HG03196 (cell line): ENCODE results near the gene MFGE8.

Experiments used
- ATAC-seq: cut with Tn5 transposase; IDR thresholded peaks from one replicate; pipeline ENCODE4 v1.9.1; 2021; ENCODE audit not compliant: unreplicated experiment

MFGE8 gene

DNA sequence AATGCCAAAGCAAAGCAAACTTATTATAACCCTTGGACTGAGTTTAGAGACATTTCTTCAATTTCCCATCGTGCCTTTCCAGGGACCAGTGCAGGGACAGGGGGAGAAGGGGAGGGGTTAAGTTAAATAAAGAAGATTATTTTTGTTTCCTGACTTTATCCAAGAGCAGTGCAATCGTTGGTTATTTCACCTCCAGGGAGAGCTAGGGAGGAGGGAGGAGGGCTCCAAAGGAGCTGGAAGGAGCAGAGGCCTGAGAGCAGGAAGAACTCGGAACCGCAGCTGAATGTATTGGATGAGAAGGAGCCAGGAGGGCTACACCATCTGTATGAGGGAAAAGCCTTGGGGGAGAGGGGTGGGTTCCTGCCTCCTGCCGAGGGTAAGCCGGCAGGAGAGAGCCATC, 38.5 kb downstream of the MFGE8 start:
- ATAC-seq, result no peak

DNA sequence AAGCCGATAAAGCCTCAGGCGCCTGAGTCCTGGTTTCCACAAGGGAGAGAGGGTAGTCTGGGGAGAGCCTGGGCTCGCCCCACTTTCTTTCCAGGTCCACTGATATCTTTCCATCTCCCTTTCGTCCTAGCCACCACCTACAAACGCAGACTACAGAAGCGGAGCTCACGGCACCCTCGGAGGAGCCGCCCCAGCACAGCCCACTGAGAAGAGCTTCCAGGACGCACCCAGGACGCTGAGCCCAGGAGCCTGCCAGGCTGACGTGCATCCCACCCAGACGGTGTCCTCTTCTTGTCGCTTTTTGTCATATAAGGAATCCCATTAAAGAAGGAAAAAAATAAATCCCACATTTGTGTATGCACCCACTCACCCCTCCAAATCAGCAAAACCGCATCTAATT, 38.9 kb downstream of the MFGE8 start:
- ATAC-seq, result no peak

DNA sequence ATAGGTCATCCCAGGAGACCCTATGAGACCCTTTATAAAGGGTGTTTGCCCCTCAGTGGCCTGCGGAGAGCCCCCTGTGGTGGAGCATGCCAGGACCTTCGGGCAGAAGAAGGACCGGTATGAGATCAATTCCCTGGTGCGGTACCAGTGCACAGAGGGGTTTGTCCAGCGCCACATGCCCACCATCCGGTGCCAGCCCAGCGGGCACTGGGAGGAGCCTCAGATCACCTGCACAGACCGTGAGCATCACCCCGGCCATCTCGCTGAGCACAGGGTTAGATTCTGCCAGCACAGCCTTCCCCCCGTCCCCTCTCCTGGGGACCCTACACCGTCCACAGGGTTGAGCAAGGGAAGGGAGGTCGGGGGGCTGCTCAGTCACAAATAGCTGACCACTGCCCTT, 39.4 kb downstream of the MFGE8 start:
- no peak for ATAC-seq

DNA sequence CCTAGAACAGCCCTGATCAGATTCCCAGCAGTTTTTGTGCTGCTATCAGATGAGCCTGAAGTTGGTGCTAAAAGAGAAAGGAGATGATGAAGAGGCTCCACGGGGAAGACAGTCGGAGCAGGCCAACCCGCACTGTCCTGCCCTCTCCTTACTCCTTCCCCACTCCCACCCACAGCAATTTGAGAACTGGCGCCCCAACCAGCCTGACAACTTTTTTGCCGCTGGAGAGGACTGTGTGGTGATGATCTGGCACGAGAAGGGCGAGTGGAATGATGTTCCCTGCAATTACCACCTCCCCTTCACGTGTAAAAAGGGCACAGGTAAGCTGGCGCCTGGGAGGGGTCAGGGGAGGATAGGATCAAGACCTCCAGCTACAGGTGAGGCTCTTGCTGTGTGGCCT, 40.5 kb downstream of the MFGE8 start:
- no peak for ATAC-seq

DNA sequence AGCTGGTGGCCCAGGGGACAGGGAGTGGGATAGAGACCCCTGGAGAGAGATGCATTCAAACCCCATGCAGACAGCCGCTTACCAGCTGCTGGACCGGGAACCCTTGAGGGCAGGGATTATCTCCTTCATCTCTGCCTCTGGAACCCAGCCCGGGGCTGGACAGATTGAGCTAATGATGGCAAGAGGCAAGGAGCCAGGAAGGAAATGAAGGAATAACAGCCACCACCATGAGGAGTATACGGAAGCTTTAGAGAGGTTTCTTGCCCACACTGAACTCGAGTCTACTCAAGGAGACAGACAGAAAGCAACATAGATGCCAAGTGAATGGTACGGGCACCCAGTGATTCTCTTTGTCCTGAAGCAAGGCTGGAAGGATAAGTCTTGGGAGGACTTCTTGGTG, 41.1 kb downstream of the MFGE8 start:
- ATAC-seq, result no peak

- no peak for ATAC-seq
Measured at GRCh38 chr15:88871313-88871712, 41.9 kb downstream of the MFGE8 start.

DNA sequence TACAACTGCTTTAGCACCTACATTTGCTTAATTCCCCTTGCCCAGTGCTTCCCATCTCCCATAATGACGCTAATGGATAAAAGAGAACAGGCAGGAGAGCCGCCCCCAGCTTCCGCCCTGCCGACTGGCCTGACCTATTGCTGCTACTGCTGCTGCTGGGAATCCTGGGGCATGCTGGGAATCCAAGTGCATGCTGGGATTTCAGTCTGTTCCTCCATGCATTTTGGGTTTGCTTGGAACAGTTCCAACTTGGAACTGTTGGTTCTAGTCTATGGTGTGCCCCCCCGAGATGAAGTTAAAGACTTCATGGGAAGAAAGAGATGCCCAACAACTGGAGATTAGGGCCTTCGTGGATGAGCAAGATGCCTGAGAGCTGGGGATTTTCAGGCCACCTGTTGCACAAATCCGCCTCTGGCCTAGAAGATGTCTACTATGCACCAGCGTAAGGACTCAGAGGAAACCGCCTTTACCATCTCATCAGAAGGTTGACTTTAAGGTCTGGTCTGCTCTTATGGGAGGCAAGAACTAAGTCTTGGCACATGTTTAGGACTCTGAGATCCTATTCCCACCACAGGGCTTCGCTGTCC, 46.8 kb downstream of the MFGE8 start:
- no peak for ATAC-seq

DNA sequence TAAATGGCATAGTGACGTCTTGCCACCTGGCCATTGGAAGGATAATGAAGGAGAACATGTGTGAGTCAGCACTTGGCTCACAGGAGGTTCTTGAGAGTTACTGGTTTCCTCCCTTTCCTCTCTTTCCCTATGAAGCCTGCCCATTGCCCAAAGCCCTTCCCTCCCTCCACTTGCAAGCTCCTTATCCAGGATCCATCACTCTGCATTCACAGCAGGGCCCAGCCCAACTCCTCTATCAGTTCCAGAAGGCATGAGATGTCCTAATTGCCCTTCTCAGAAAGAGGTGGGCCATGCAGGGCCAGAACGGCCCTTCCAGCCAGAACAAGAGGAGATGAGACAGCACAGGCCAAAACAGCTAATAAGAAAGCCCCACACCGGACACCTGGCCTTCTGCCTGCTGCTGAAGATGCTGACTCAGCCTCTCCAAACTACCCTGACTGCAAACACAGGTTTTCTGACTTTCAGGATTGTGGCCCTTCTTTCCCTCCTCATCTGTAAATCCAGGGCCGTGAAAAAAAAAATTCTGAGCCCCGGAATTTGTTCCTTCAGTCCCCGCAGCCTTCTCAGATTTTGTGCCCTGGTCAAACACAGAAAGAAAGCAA, 47.6 kb downstream of the MFGE8 start:
- no peak for ATAC-seq

- no peak for ATAC-seq
Measured at GRCh38 chr15:88864861-88865497, 48.2 kb downstream of the MFGE8 start.

DNA sequence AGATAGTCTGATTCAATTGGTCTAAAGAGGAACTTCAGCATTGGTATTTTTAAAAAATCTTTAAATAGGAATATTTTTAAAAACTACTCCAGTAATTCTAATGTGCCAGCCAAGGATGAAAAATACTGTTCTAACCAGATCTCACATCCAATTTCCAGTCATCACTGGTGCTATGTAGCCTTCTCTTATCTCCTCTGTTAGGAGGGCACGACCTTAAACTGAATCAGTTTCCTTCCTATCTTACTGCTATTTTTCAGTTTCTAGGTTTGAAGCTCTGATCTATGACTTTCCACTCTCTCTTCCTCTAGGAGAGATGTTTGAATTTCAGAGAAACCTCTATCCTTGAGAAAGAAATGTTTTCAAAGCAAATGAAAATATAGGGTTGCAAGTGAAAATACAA, 49.8 kb downstream of the MFGE8 start:
- ATAC-seq, result no peak

GRCh38 chr15:88860212-88860611, 53.0 kb downstream of the MFGE8 start:
- ATAC-seq, result no peak

DNA sequence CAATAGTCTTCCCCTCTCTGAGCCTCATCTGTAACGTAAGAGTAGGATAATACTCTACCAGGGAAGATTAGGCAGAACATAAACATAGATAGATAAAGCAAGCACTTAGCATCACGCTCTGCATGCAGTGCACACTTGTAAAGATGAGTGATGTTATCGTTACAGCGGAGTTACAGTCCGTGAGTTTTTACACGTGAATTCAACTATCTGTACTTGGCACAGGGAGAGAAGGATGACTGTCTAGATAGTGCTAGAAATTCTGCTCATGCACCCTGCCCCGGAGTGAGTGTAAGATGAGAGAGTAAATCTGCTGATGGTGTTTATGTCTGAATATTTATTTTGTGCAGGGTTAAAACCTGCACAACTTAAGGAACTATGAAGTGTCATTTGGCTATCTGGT, 53.6 kb downstream of the MFGE8 start:
- ATAC-seq, result no peak

DNA sequence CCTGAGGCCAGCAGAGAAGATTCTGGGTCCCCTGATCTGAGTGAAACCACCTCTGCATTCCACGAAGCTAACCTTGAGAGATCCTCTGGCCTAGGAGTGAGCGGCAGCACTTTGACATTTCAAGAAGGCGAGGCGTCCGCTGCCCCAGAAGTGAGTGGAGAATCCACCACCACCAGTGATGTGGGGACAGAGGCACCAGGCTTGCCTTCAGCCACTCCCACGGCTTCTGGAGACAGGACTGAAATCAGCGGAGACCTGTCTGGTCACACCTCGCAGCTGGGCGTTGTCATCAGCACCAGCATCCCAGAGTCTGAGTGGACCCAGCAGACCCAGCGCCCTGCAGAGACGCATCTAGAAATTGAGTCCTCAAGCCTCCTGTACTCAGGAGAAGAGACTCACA, 54.2 kb downstream of the MFGE8 start:
- no peak for ATAC-seq

DNA sequence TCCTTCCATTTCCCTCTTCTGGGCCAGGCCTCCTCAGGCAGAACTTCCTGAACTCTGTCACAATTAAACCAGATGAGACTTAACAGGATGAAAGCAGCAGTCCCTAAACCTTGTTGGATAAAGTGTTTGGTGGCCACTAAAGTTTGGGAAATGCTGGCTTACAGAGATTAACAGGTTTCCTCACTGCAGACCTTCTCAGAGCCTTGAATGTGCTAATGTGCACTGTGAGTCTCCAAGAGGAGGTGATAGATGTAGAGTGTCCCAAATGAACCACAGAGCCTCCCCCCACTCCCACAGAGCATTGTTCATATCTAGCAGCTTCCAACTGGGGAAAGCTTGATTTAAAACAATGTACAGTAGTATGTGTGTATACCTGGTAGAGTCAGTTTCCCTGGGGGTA, 60.7 kb downstream of the MFGE8 start:
- no peak for ATAC-seq

GRCh38 chr15:88849376-88850072, 63.7 kb downstream of the MFGE8 start:
- ATAC-seq, result no peak
